Measurements from ENCODE around the gene ORAI3. TPM values are rescaled to one million over a fixed set of nuclear protein-coding genes. Genes with fewer than 3 reads are reported as not detected.

Gene ORAI3
- total RNA-seq, 5 donors from 2014 or later (not counting 1 experiment from before 2014, with no cell fraction given), result 6.6 to 22.3 (median 20.8) TPM

- DNase-seq (no peak), ATAC-seq (replicated peaks in 1 of 4) (no peak)
- Histone ChIP-seq H3K27ac (ENCODE audit: low read length) (no peak overlapping the region), H3K4me3 (ENCODE audit: control insufficient read depth in 1 of 2, extremely low read depth in 1 of 2, low read length in 1 of 2) (no peak overlapping the region), H3K36me3 (ENCODE audit: control insufficient read depth in 2 of 2, extremely low read depth in 1 of 2, insufficient read depth in 1 of 2, low read length in 1 of 2) (peaks cover 4 to 15% of the 10 kb centered on the region in 2 donors), H3K4me1 (ENCODE audit: control insufficient read depth in 1 of 2, extremely low read depth in 1 of 2, insufficient read depth in 2 of 2, low read length in 2 of 2) (peaks cover 0 to 23% of the 10 kb centered on the region in 2 experiments), H3K9me3 (no peaks in the 10 kb centered on the region), H3K27me3 (replicated peaks in 1 of 2; ENCODE audit: control insufficient read depth in 2 of 2, extremely low read depth in 1 of 2, insufficient read depth in 2 of 2, low read length in 1 of 2) (no peaks in the 10 kb centered on the region)
- H3K4me3 Mint-ChIP-seq, result peak overlapping the region; percentile 51 to 65 (median 55)
- CTCF ChIA-PET, result no interaction called here
- 73% methylated on average over 8 of the region's 10 CpGs for WGBS (ENCODE audit: insufficient coverage)
- H3K27ac Mint-ChIP-seq, result peak overlapping the region in 1 of 2 donors; percentile 41
- H3K9me3 Mint-ChIP-seq, result no peaks in the 10 kb centered on the region
- POLR2A ChIA-PET, result no interaction called here
- H3K4me1 Mint-ChIP-seq, result peaks cover 13 to 35% (median 18%) of the 10 kb centered on the region in 3 donors
- H3K36me3 Mint-ChIP-seq, result peaks cover 3% of the 10 kb centered on the region
- H3K27me3 Mint-ChIP-seq, result no peaks in the 10 kb centered on the region
Observed at GRCh38 chr16:30925995-30926811, 22.7 kb upstream of the ORAI3 start.

GRCh38 chr16:30926937-30927788 is 21.7 kb upstream of the ORAI3 start:
- no peaks in the 10 kb centered on the region for H3K9me3 Mint-ChIP-seq
- H3K4me3 ChIP-seq (ENCODE audit: control insufficient read depth in 1 of 2, extremely low read depth in 1 of 2, low read length in 1 of 2), result no peak overlapping the region
- ChIA-PET POLR2A (no interaction called here), CTCF (interaction anchor here in 1 of 2 donors (0.6 kb wide), 1 partner anchor 14 kb away, joined by 3 read pairs; no protein-coding TSS in a partner anchor)
- H3K27me3 ChIP-seq (replicated peaks in 1 of 2; ENCODE audit: control insufficient read depth in 2 of 2, extremely low read depth in 1 of 2, insufficient read depth in 2 of 2, low read length in 1 of 2), result no peaks in the 10 kb centered on the region
- H3K9me3 ChIP-seq, result no peaks in the 10 kb centered on the region
- peaks cover 8% of the 10 kb centered on the region for H3K36me3 Mint-ChIP-seq
- H3K27me3 Mint-ChIP-seq, result no peaks in the 10 kb centered on the region
- no peak overlapping the region for H3K27ac Mint-ChIP-seq
- no peak overlapping the region for H3K4me3 Mint-ChIP-seq
- peaks cover 0 to 14% of the 10 kb centered on the region in 2 experiments for H3K4me1 ChIP-seq (ENCODE audit: control insufficient read depth in 1 of 2, extremely low read depth in 1 of 2, insufficient read depth in 2 of 2, low read length in 2 of 2)
- WGBS (ENCODE audit: insufficient coverage), result 95% methylated on average over 12 of the region's 22 CpGs
- ATAC-seq (replicated peaks in 1 of 4) (no peak), DNase-seq (no peak)
- H3K36me3 ChIP-seq (ENCODE audit: control insufficient read depth in 2 of 2, extremely low read depth in 1 of 2, insufficient read depth in 1 of 2, low read length in 1 of 2), result peaks cover 8 to 15% of the 10 kb centered on the region in 2 donors
- peaks cover 13 to 27% (median 13%) of the 10 kb centered on the region in 3 donors for H3K4me1 Mint-ChIP-seq
- no peak overlapping the region for H3K27ac ChIP-seq (ENCODE audit: low read length)

- Histone ChIP-seq H3K27ac (ENCODE audit: low read length) (no peak overlapping the region), H3K4me3 (ENCODE audit: control insufficient read depth in 1 of 2, extremely low read depth in 1 of 2, low read length in 1 of 2) (no peak overlapping the region), H3K27me3 (replicated peaks in 1 of 2; ENCODE audit: control insufficient read depth in 2 of 2, extremely low read depth in 1 of 2, insufficient read depth in 2 of 2, low read length in 1 of 2) (no peaks in the 10 kb centered on the region), H3K4me1 (ENCODE audit: control insufficient read depth in 1 of 2, extremely low read depth in 1 of 2, insufficient read depth in 2 of 2, low read length in 2 of 2) (peaks cover 0 to 12% of the 10 kb centered on the region in 2 experiments), H3K9me3 (no peaks in the 10 kb centered on the region), H3K36me3 (ENCODE audit: control insufficient read depth in 2 of 2, extremely low read depth in 1 of 2, insufficient read depth in 1 of 2, low read length in 1 of 2) (peaks cover 12 to 15% of the 10 kb centered on the region in 2 donors)
- H3K9me3 Mint-ChIP-seq, result no peaks in the 10 kb centered on the region
- peaks cover 11 to 24% (median 13%) of the 10 kb centered on the region in 3 donors for H3K4me1 Mint-ChIP-seq
- no peak overlapping the region for H3K4me3 Mint-ChIP-seq
- peak in 1 of 35 experiments; percentile 54 for DNase-seq
- no peak overlapping the region for H3K27ac Mint-ChIP-seq
- ChIA-PET CTCF (interaction anchor here in 1 of 2 donors (0.6 kb wide), 1 partner anchor 13 kb away, joined by 3 read pairs; no protein-coding TSS in a partner anchor), POLR2A (no interaction called here)
- no peaks in the 10 kb centered on the region for H3K27me3 Mint-ChIP-seq
- WGBS (ENCODE audit: insufficient coverage), result 89% methylated on average over 7 of the region's 15 CpGs
- peak in 1 of 4 experiments; percentile 14 for ATAC-seq (replicated peaks in 1 of 4)
- H3K36me3 Mint-ChIP-seq, result peaks cover 13% of the 10 kb centered on the region
Observed at GRCh38 chr16:30927789-30928378, 21.0 kb upstream of the ORAI3 start.

GRCh38 chr16:30928390-30928789 is 20.5 kb upstream of the ORAI3 start:
- Histone ChIP-seq H3K36me3 (ENCODE audit: control insufficient read depth in 2 of 2, extremely low read depth in 1 of 2, insufficient read depth in 1 of 2, low read length in 1 of 2) (peaks cover 12 to 18% of the 10 kb centered on the region in 2 donors), H3K27ac (ENCODE audit: low read length) (no peak overlapping the region), H3K27me3 (replicated peaks in 1 of 2; ENCODE audit: control insufficient read depth in 2 of 2, extremely low read depth in 1 of 2, insufficient read depth in 2 of 2, low read length in 1 of 2) (no peaks in the 10 kb centered on the region), H3K4me3 (ENCODE audit: control insufficient read depth in 1 of 2, extremely low read depth in 1 of 2, low read length in 1 of 2) (no peak overlapping the region), H3K9me3 (no peaks in the 10 kb centered on the region), H3K4me1 (ENCODE audit: control insufficient read depth in 1 of 2, extremely low read depth in 1 of 2, insufficient read depth in 2 of 2, low read length in 2 of 2) (peaks cover 0 to 12% of the 10 kb centered on the region in 2 experiments)
- Mint-ChIP-seq H3K4me3 (no peak overlapping the region), H3K36me3 (peaks cover 13% of the 10 kb centered on the region), H3K4me1 (peaks cover 11 to 24% (median 13%) of the 10 kb centered on the region in 3 donors), H3K9me3 (no peaks in the 10 kb centered on the region), H3K27me3 (no peaks in the 10 kb centered on the region), H3K27ac (no peak overlapping the region)
- CTCF ChIA-PET, result no interaction called here
- POLR2A ChIA-PET, result no interaction called here
- ATAC-seq (replicated peaks in 1 of 4) (no peak), DNase-seq (no peak)
- 100% methylated on average over 5 of the region's 11 CpGs for WGBS (ENCODE audit: insufficient coverage)

GRCh38 chr16:30929167-30929566 is 19.7 kb upstream of the ORAI3 start:
- no peaks in the 10 kb centered on the region for H3K9me3 ChIP-seq
- ChIA-PET CTCF (no interaction called here), POLR2A (interaction anchor here in 1 of 2 donors (0.6 kb wide), 1 partner anchor 12 kb away, joined by 3 read pairs; no protein-coding TSS in a partner anchor)
- no peaks in the 10 kb centered on the region for H3K27me3 ChIP-seq (replicated peaks in 1 of 2; ENCODE audit: control insufficient read depth in 2 of 2, extremely low read depth in 1 of 2, insufficient read depth in 2 of 2, low read length in 1 of 2)
- Mint-ChIP-seq H3K27ac (no peak overlapping the region), H3K4me3 (no peak overlapping the region), H3K27me3 (no peaks in the 10 kb centered on the region), H3K4me1 (peaks cover 11 to 24% (median 13%) of the 10 kb centered on the region in 3 donors), H3K36me3 (peaks cover 13% of the 10 kb centered on the region), H3K9me3 (no peaks in the 10 kb centered on the region)
- ATAC-seq (replicated peaks in 1 of 4) (no peak), DNase-seq (no peak)
- peaks cover 0 to 9% of the 10 kb centered on the region in 2 experiments for H3K4me1 ChIP-seq (ENCODE audit: control insufficient read depth in 1 of 2, extremely low read depth in 1 of 2, insufficient read depth in 2 of 2, low read length in 2 of 2)
- no peak overlapping the region for H3K27ac ChIP-seq (ENCODE audit: low read length)
- WGBS (ENCODE audit: insufficient coverage), result 60% methylated on average over 3 of the region's 7 CpGs
- no peak overlapping the region for H3K4me3 ChIP-seq (ENCODE audit: control insufficient read depth in 1 of 2, extremely low read depth in 1 of 2, low read length in 1 of 2)
- peaks cover 12 to 18% of the 10 kb centered on the region in 2 donors for H3K36me3 ChIP-seq (ENCODE audit: control insufficient read depth in 2 of 2, extremely low read depth in 1 of 2, insufficient read depth in 1 of 2, low read length in 1 of 2)

GRCh38 chr16:30930160-30930571 is 18.7 kb upstream of the ORAI3 start:
- Histone ChIP-seq H3K9me3 (no peaks in the 10 kb centered on the region), H3K4me1 (ENCODE audit: control insufficient read depth in 1 of 2, extremely low read depth in 1 of 2, insufficient read depth in 2 of 2, low read length in 2 of 2) (peaks cover 0 to 8% of the 10 kb centered on the region in 2 experiments), H3K27ac (ENCODE audit: low read length) (no peak overlapping the region), H3K36me3 (ENCODE audit: control insufficient read depth in 2 of 2, extremely low read depth in 1 of 2, insufficient read depth in 1 of 2, low read length in 1 of 2) (peaks cover 12 to 18% of the 10 kb centered on the region in 2 donors), H3K27me3 (replicated peaks in 1 of 2; ENCODE audit: control insufficient read depth in 2 of 2, extremely low read depth in 1 of 2, insufficient read depth in 2 of 2, low read length in 1 of 2) (no peaks in the 10 kb centered on the region), H3K4me3 (ENCODE audit: control insufficient read depth in 1 of 2, extremely low read depth in 1 of 2, low read length in 1 of 2) (no peak overlapping the region)
- ATAC-seq (replicated peaks in 1 of 4) (no peak), DNase-seq (no peak)
- Mint-ChIP-seq H3K4me1 (peaks cover 13 to 24% (median 15%) of the 10 kb centered on the region in 3 donors), H3K4me3 (no peak overlapping the region), H3K27me3 (no peaks in the 10 kb centered on the region), H3K36me3 (peaks cover 16% of the 10 kb centered on the region), H3K27ac (no peak overlapping the region), H3K9me3 (no peaks in the 10 kb centered on the region)
- ChIA-PET POLR2A (no interaction called here), CTCF (no interaction called here)
- WGBS (ENCODE audit: insufficient coverage), result 96% methylated on average over 28 of the region's 35 CpGs

Data from T-cell (primary cell).